ENCODE measurements around the gene CENPS. TPM values are rescaled to one million over a fixed set of nuclear protein-coding genes. Genes with fewer than 3 reads are reported as not detected.

Gene CENPS
- total and polyA plus RNA-seq, 4 donors, result 4.4 to 9.8 (median 7.4) TPM

DNA sequence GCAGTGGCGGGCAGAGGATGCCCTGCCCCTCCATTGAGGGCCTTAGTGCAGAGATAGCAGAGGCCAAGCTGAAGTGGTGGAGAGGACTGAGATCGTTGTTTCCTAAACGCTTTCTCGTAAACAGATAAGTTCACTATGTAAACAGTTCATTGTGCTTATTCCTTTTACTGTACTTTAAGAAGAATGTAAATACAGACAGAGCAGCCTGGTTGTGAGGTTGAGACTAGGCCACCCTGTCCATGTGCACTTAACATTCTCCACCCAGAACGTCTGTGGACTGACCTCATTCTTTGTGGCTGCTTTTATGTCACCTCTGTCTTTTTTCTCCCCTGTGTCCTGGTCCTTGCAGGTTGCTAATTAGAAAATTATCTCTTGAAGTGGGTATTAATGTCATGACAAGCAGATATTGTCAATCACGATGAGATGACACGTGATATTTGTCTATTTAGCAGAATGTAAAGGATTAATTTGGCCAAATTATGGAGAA lies 8.5 kb downstream of the CENPS start:
- H3K9ac ChIP-seq (ENCODE audit: low read depth in 1 of 2, low read length in 2 of 2), result no peak overlapping the region
- no peak overlapping the region for H3K27ac ChIP-seq (ENCODE audit: low read depth in 1 of 2, low read length in 2 of 2)
- peaks cover 0 to 6% (median under 1%) of the 10 kb centered on the region in 4 donors for H3K36me3 ChIP-seq (ENCODE audit: control insufficient read depth in 4 of 4, insufficient read depth in 3 of 4, low read depth in 1 of 4, low read length in 3 of 4)
- TF ChIP-seq RAD21 (IDR thresholded peaks at IDR 0.05) (no peak), YY1 (IDR thresholded peaks at IDR 0.05) (no peak), HNF4G (IDR thresholded peaks at IDR 0.05) (no peak), FOXA1 (IDR thresholded peaks at IDR 0.05) (no peak), NR2F2 (IDR thresholded peaks at IDR 0.05) (no peak), SP1 (IDR thresholded peaks at IDR 0.05) (no peak)
- TF ChIP-seq, protein P1, sequence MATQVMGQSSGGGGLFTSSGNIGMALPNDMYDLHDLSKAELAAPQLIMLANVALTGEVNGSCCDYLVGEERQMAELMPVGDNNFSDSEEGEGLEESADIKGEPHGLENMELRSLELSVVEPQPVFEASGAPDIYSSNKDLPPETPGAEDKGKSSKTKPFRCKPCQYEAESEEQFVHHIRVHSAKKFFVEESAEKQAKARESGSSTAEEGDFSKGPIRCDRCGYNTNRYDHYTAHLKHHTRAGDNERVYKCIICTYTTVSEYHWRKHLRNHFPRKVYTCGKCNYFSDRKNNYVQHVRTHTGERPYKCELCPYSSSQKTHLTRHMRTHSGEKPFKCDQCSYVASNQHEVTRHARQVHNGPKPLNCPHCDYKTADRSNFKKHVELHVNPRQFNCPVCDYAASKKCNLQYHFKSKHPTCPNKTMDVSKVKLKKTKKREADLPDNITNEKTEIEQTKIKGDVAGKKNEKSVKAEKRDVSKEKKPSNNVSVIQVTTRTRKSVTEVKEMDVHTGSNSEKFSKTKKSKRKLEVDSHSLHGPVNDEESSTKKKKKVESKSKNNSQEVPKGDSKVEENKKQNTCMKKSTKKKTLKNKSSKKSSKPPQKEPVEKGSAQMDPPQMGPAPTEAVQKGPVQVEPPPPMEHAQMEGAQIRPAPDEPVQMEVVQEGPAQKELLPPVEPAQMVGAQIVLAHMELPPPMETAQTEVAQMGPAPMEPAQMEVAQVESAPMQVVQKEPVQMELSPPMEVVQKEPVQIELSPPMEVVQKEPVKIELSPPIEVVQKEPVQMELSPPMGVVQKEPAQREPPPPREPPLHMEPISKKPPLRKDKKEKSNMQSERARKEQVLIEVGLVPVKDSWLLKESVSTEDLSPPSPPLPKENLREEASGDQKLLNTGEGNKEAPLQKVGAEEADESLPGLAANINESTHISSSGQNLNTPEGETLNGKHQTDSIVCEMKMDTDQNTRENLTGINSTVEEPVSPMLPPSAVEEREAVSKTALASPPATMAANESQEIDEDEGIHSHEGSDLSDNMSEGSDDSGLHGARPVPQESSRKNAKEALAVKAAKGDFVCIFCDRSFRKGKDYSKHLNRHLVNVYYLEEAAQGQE (IDR thresholded peaks at IDR 0.05), result no peak
- TF ChIP-seq, protein P2, sequence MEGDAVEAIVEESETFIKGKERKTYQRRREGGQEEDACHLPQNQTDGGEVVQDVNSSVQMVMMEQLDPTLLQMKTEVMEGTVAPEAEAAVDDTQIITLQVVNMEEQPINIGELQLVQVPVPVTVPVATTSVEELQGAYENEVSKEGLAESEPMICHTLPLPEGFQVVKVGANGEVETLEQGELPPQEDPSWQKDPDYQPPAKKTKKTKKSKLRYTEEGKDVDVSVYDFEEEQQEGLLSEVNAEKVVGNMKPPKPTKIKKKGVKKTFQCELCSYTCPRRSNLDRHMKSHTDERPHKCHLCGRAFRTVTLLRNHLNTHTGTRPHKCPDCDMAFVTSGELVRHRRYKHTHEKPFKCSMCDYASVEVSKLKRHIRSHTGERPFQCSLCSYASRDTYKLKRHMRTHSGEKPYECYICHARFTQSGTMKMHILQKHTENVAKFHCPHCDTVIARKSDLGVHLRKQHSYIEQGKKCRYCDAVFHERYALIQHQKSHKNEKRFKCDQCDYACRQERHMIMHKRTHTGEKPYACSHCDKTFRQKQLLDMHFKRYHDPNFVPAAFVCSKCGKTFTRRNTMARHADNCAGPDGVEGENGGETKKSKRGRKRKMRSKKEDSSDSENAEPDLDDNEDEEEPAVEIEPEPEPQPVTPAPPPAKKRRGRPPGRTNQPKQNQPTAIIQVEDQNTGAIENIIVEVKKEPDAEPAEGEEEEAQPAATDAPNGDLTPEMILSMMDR (IDR thresholded peaks at IDR 0.05; ENCODE audit: low read depth, low read length, missing input control), result no peak
- no peak overlapping the region for H3K4me3 ChIP-seq (ENCODE audit: low read depth in 1 of 3, low read length in 3 of 3)
- H3K9me3 ChIP-seq (ENCODE audit: control insufficient read depth in 4 of 4, low read length in 3 of 4), result no peaks in the 10 kb centered on the region
- WGBS, result 70% methylated on average over 7 of the region's 7 CpGs
- no peaks in the 10 kb centered on the region for H3K4me1 ChIP-seq (ENCODE audit: control insufficient read depth in 4 of 4, insufficient read depth in 4 of 4, low read length in 3 of 4)
- H3K27me3 ChIP-seq (ENCODE audit: control insufficient read depth in 4 of 4, insufficient read depth in 4 of 4, low read length in 3 of 4), result no peaks in the 10 kb centered on the region
- DNase-seq (ENCODE audit: low spot score), result no peak

DNA sequence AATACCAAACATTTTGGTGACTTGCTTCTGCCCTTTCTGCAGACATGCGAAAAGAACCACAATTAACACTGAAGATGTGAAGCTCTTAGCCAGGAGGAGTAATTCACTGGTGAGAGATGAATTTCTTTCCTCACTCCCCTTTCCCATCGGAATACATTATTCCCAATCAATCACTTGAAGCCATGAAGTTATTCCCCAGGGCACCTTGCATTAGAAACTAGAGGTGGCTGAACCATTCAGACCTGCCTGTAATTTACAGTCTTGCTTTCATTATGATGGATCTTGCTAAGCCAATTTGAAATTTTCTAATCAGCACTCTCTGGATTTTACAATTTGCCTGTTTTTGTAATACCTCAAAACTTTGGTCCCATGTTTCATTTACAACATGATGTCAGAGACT lies 10.1 kb downstream of the CENPS start:
- WGBS, result 93% methylated on average over 2 of the region's 2 CpGs
- Histone ChIP-seq H3K4me1 (ENCODE audit: control insufficient read depth in 4 of 4, insufficient read depth in 4 of 4, low read length in 3 of 4) (no peaks in the 10 kb centered on the region), H3K4me3 (ENCODE audit: low read depth in 1 of 3, low read length in 3 of 3) (no peak overlapping the region), H3K27ac (ENCODE audit: low read depth in 1 of 2, low read length in 2 of 2) (no peak overlapping the region), H3K36me3 (ENCODE audit: control insufficient read depth in 4 of 4, insufficient read depth in 3 of 4, low read depth in 1 of 4, low read length in 3 of 4) (peaks cover 0 to 5% (median 1%) of the 10 kb centered on the region in 4 donors), H3K27me3 (ENCODE audit: control insufficient read depth in 4 of 4, insufficient read depth in 4 of 4, low read length in 3 of 4) (no peaks in the 10 kb centered on the region), H3K9ac (ENCODE audit: low read depth in 1 of 2, low read length in 2 of 2) (no peak overlapping the region), H3K9me3 (ENCODE audit: control insufficient read depth in 4 of 4, low read length in 3 of 4) (no peaks in the 10 kb centered on the region)
- no peak for DNase-seq (ENCODE audit: low spot score)
- TF ChIP-seq NR2F2 (IDR thresholded peaks at IDR 0.05), result no peak
- TF ChIP-seq HNF4G (IDR thresholded peaks at IDR 0.05), result no peak
- TF ChIP-seq RXRA (IDR thresholded peaks at IDR 0.05), result no peak

DNA sequence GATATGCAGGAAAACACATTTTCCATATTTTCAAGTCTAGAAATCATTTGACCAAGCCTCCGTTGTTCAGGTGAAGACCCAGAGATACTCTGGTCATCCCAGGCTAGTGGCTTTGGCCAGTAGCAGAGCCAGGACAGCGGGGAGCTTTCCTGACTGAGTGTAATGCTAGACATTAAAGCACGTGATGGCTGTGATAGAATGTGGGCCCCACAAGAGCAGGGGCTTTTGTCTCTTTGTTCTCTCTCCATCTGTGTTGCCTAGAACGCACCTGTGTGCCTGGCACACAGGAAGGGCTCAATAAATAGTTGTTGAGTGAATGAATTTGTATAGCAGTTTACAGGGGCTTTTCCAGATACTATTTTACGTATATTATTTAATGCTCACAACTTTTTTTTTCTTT lies 10.6 kb downstream of the CENPS start:
- H3K4me1 ChIP-seq (ENCODE audit: control insufficient read depth in 4 of 4, insufficient read depth in 4 of 4, low read length in 3 of 4), result no peaks in the 10 kb centered on the region
- 97% methylated on average over 5 of the region's 5 CpGs for WGBS
- H3K27ac ChIP-seq (ENCODE audit: low read depth in 1 of 2, low read length in 2 of 2), result no peak overlapping the region
- H3K9ac ChIP-seq (ENCODE audit: low read depth in 1 of 2, low read length in 2 of 2), result no peak overlapping the region
- no peak for DNase-seq (ENCODE audit: low spot score)
- no peaks in the 10 kb centered on the region for H3K27me3 ChIP-seq (ENCODE audit: control insufficient read depth in 4 of 4, insufficient read depth in 4 of 4, low read length in 3 of 4)
- peaks cover 0 to 5% (median 1%) of the 10 kb centered on the region in 4 donors for H3K36me3 ChIP-seq (ENCODE audit: control insufficient read depth in 4 of 4, insufficient read depth in 3 of 4, low read depth in 1 of 4, low read length in 3 of 4)
- TF ChIP-seq JUND (IDR thresholded peaks at IDR 0.05) (no peak), RAD21 (IDR thresholded peaks at IDR 0.05) (no peak), FOXA2 (IDR thresholded peaks at IDR 0.05) (no peak), EGR1 (IDR thresholded peaks at IDR 0.05; ENCODE audit: low read depth in 2 of 2) (no peak), SP1 (IDR thresholded peaks at IDR 0.05) (no peak)
- TF ChIP-seq, protein P3, sequence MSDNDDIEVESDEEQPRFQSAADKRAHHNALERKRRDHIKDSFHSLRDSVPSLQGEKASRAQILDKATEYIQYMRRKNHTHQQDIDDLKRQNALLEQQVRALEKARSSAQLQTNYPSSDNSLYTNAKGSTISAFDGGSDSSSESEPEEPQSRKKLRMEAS (IDR thresholded peaks at IDR 0.05), result no peak
- TF ChIP-seq, protein P4, sequence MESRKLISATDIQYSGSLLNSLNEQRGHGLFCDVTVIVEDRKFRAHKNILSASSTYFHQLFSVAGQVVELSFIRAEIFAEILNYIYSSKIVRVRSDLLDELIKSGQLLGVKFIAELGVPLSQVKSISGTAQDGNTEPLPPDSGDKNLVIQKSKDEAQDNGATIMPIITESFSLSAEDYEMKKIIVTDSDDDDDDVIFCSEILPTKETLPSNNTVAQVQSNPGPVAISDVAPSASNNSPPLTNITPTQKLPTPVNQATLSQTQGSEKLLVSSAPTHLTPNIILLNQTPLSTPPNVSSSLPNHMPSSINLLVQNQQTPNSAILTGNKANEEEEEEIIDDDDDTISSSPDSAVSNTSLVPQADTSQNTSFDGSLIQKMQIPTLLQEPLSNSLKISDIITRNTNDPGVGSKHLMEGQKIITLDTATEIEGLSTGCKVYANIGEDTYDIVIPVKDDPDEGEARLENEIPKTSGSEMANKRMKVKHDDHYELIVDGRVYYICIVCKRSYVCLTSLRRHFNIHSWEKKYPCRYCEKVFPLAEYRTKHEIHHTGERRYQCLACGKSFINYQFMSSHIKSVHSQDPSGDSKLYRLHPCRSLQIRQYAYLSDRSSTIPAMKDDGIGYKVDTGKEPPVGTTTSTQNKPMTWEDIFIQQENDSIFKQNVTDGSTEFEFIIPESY (IDR thresholded peaks at IDR 0.05), result no peak
- TF ChIP-seq, protein P2 (IDR thresholded peaks at IDR 0.05; ENCODE audit: low read depth, low read length, missing input control), result no peak
- no peaks in the 10 kb centered on the region for H3K9me3 ChIP-seq (ENCODE audit: control insufficient read depth in 4 of 4, low read length in 3 of 4)
- H3K4me3 ChIP-seq (ENCODE audit: low read depth in 1 of 3, low read length in 3 of 3), result no peak overlapping the region

All from liver (tissue), 9 donors.